ENCODE data around the gene APEX1.
"Not testable (repeated sequence)": the region's sequence is repeated elsewhere in the genome, so short reads cannot be mapped to it uniquely, and the experiment has no call there.

Gene APEX1

DNA sequence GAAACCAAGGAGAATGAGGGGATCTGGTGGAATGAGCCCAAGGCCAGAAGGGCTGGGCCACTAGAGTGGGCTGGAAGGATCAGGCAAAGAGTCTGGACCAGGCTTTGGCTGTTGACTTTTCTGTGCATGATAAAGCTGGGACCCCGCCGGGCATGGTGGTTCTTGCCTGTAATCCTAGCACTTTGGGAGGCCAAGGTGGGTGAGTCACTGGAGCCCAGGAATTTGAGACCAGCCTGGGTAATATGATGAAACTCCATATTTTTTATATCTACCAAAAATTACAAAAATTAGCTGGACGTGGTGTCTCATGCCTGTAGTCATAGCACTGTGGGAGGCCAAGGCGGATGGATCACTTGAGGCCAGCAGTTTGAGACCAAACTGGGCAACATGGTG is 18.7 kb upstream of the APEX1 start:
- no peak for DNase-seq

DNA sequence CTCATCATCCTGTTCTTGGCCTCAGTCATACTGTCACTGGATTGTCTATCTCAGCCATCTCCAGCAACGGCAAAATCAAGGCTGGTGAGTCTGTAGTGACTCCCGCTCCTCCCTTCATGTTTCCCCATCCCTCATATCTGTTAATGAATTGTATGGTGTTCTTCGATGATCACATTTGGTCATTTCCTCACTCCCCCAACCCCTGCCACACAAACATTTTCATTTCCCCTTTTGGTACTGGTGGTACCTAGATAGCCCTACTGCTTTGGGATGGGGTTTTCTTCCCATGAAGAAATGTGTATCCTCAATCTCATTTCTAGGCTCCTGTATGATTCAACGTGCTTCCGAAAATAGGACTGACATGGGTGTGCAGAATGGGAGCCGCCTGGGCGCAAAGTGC is 16.4 kb upstream of the APEX1 start:
- DNase-seq, result no peak

DNA sequence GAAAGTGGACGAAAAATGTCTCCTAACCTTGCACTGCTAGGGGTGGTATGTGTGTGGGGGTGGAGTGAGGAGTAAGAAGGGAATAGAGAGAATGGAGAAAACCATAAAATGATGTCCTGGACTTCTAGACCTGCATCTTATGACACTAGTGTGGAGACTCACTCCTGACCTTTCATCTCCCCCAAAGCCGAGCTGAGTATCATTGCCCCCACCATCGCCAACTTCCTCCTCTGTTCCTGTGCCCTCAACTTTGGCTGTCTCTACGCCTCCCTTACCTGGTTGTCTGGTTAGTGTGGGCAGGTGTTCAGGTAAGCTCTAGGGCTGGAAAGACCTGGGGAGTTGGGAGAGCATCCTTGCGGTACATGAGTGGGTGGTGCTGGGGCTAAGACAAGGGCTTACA is 14.6 kb upstream of the APEX1 start:
- DNase-seq, result no peak

DNA sequence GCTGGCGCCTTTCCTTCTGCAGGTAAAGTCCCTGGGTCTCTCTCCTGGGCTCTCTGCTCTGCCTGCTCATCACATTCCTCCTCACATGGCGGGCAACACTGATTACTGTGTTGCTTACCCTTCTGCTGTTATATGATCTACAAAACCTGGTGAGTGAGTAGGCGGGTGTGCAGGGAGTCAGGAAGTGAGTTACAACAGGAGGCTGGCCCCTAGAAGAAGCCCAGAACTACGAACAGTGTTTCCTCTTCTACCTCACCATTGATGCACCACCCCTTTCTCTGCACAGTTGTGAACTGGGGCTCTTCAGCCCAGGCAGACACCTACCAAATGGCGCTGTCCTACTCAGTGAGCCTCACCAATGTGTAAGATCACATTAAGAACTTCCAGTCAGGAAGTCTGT is 14.1 kb upstream of the APEX1 start:
- no peak for DNase-seq

DNA sequence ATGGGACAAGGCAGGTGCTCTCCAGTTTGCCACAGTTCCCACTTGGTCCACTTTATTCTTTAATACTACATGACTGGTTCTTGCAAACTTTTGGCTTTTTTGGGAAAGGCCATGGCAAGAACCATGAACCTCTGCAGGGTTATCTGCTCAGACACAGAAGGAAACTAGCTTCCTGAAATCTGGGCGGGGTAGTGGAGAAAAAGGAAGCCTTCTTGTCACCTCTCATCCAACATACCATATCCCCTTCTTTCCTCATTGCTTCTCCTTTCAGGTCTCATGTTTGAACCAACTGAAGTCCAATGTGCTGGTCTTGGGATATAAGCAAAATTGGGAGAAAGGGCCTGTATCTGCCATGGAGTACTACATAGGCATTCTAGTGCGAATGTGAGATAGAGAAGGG is 13.6 kb upstream of the APEX1 start:
- DNase-seq, result no peak

DNA sequence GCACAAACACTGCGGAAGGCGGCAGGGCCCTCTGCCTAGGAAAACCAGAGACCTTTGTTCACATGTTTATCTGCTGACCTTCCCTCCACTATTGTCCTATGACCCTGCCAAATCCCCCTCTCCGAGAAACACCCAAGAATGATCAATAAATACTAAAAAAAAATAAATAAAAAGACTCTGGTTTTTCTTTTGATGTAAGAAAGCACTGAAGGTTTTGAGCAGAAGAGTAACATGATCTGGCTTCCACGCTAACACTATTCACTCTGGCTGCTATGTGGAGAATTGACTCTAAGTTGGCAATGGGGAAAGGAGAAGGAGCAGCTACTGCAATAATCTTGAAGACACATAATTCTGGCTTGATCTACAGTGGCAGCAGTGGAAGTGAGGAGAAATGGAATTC is 11.4 kb upstream of the APEX1 start:
- DNase-seq, result not testable (repeated sequence)

DNA sequence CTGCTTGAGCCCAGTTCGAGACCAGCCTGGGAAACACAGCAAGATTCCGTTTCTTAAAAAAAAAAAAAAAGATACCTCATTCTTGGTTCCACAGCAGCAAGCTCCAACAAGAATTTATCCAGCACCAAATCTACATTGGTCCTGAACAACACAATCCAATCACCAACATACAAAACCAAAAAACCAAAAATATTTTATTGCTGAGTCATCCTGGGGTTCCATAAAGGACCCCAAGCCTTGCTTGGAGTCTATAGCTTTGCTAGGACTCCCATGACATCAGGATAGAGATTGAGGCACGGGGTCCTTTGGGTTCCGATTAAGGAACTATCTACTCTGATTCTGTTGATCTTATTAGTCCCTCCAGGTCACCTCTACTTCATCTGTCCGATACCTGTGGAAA is 8.1 kb upstream of the APEX1 start:
- no peak for DNase-seq

DNA sequence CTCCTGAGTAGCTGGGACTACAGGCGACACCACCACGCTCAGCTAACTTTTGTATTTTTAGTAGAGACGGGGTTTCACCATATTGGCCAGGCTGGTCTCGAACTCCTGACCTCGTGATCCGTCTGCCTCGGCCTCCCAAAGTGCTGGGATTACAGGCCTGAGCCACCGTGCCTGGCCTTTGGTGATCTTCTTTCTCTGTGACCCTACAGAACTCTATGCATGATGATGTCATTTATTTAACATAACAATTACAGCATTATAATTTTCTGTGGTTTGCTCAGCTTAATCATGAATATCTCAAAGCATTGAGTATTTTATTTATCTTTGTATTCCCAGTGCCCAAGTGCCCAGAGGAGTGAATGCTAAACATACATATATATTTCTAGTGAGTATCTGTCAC is 2.2 kb upstream of the APEX1 start:
- DNase-seq, result not testable (repeated sequence)

DNA sequence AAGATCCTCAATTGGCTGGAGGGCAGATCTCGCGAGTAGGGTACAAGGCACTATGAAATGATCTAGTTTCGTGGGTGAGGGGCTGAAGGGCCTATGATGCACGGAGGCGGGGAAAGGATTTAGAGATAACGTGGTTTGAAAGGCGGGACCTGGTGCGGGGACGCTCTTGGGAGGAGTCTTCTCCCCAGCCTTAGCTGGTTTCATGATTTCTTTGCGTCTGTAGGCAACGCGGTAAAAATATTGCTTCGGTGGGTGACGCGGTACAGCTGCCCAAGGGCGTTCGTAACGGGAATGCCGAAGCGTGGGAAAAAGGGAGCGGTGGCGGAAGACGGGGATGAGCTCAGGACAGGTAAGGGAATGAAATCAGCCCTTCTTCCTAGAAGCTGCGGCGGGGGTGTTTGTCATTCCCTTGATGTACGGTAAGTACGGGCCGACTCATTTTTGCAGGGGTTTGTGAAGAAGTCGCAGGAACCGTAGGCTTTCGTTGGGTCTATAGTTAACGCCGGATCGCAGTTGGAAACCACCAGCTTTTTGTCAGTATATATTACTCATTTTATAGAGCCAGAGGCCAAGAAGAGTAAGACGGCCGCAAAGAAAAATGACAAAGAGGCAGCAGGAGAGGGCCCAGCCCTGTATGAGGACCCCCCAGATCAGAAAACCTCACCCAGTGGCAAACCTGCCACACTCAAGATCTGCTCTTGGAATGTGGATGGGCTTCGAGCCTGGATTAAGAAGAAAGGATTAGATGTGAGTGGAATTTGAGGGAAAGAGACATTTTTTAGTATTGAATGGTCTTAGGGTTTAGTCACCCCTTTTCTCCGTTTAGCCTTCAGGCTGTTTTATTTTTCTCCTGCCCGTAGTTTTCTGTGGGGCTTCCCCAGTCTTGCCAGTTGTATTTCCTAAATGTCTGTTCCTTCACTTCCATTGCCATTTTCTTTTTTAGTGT is 602 bp downstream of the APEX1 start:
- DNase-seq, result peak; percentile 87

DNA sequence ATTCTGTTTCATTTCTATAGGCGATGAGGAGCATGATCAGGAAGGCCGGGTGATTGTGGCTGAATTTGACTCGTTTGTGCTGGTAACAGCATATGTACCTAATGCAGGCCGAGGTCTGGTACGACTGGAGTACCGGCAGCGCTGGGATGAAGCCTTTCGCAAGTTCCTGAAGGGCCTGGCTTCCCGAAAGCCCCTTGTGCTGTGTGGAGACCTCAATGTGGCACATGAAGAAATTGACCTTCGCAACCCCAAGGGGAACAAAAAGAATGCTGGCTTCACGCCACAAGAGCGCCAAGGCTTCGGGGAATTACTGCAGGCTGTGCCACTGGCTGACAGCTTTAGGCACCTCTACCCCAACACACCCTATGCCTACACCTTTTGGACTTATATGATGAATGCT is 1.9 kb downstream of the APEX1 start:
- DNase-seq, result no peak

DNA sequence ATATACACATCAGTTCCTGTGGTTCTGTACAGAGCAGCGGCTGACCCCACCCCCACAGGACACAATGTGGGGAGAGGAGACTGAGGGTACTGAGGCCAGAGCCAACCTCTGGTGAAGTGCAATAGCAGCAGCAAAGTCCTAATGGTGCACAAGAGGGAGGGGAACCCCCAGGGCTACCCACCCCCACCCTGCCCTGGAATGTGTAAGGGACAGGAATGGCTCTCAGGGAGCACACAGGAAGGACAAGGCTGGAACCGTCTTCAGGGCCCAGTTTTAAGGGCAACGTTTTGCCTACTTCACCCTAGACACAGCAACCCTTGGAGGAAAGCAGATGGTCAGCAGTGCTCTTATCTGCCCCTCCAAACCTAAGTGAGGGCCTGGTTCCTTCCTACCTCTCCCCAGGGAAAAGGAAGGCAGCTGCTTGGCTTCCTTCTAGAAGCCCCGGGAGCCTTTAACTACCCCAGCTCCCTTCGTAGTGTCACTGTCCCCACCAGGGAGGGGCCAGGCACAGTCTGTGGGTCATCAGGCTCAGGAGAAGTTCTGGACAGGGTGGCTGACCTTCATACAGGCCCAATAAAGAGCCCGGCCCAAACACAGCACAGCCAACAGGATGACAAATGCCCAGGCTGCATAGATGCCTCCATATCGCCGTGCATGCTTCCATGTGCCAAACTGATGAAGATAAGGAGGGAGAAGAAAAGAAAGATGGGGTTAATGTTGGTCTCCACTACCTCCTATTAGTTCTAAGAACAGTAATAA is 3.2 kb downstream of the APEX1 start:
- no peak for DNase-seq

DNA sequence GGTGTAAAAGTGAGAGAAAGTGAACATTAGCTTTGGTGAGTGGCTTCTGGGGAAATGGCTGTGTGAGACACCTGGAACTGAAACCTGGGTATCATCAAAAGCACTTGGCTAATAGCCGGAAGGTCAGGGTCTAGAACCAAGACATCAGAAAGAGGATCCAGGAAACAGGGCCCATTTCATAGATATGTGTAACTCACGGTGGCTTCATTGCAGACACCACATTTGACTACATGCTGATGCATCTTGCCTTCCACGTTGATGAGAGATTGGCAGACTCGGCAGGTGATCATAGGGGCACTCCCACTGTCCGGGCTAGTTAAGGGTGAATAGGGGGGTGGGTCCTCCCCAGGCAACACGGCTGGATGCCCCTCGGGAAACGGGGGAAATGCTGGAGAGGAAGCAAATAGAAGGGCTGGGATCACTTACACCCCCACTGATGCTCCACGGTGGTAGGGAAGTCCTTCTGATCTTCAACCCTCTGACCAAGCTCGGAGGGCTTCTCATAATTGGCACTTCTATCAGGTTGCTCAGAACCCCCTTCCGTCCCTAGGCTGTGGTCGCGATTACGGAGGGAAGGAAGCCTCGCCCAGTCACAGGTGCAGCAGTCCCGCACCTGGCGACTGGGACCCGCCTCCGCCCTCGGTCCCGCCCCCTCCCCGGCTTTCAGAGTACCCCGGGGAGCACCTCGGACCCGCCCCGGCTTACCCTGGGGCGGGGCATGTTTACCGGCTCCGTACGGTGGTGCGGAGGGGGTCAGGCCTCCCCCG is 5.6 kb downstream of the APEX1 start:
- peak; percentile 62 for DNase-seq

DNA sequence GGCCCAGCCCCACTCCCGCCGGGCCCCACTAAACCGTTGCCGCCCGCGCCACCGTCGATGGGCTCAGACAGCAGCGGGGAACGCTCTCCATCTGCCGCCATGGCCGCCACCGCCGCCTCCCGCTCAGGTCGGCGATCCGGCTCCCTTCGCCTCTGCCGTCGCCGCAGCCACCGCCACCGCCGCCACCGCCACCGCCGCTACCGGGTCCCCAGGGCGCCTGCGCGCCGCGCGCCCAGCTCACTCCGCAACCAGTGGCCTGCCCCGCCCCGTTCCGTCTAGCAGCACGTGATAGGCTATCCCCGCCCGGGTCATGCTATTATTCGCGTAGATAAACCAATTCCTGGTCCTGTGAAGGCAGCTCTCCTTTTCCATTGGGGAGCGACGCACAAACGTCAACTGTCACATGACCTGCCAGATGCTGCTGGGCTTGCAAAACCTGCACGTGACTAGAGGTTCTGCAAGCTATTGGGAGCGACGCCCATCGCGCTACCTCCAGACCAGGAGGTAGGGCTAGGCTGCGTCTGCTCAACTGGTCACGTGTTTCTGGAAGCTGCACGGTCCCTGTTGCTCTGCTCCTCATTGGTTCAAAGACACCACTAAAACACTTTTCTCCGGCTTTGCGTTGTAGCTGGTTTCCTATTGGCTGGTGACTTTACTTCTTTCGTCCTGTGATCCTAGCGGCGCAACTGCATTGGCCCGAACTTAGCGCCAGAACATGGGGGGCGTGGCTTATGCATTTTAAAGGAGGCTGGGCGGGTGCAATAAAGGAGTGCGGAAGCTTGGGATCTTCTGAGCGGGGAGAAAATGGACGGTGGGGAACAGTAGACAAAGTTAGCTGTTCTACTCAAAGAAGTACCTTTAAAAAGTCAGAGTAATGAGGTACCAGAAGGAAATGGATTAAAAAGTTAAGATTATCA is 6.5 kb downstream of the APEX1 start, which contains the start of gene PIP4P1:
Gene PIP4P1 (minus strand): TSS at position 210 of the 917 bp plus-strand sequence. CDS start 109 bp downstream, at position 101.
- DNase-seq, result peak; percentile 98

DNA sequence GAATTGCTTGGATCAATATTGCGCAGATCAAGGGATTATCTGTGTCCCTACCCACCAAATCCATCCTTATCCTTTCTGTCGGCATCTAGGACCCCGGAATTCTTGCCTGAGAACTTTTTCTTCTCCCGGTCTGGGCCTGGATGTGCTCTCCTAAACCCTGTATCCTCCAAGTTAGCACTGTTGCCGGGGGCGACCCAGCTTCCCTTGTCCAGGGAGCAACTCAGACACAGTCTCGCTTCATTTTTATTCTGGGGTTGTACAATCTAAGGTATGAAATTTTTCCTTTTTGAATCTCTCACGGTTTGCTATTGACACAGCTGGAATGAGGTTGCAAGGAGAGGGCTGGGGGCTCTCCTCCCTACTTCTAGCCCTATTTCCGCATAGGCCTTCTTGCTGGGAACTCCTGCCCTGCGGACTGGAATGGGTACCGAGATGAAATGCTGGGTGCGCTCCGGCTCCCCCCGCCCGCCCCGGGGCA is 13.8 kb downstream of the APEX1 start:
- no peak for DNase-seq

DNA sequence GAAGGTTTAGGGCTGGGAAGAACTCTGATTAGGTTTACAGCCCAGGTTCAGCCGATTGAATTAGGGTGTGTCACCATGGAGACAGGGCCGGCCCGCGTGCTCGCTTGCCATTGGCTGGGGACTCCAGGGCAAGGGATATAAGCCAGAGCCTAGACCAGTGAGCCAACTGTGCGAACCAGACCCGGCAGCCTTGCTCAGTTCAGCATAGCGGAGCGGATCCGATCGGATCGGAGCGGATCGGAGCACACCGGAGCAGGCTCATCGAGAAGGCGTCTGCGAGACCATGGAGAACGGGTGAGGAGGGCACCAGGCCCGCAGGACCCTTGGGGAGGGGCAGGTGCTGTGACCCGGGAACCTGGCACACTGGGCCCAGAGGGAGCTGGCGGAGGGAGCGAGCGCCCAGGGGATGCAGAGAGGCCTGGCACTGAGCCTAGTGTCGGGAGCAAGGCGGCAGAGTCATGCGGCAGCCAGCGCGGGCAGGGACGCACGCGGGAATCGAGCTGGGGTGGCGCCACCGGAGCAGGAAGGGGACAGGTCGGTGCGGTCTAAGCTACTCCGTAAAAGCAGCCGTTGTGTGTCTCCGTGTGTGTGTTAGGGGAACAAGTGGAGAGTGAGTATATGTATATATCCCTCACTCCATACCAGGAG is 14.3 kb downstream of the APEX1 start, which contains the start of gene PNP:
Gene PNP (plus strand): TSS at position 165 of the 648 bp plus-strand sequence. CDS start 119 bp downstream, at position 284.
- peak; percentile 84 for DNase-seq

DNA sequence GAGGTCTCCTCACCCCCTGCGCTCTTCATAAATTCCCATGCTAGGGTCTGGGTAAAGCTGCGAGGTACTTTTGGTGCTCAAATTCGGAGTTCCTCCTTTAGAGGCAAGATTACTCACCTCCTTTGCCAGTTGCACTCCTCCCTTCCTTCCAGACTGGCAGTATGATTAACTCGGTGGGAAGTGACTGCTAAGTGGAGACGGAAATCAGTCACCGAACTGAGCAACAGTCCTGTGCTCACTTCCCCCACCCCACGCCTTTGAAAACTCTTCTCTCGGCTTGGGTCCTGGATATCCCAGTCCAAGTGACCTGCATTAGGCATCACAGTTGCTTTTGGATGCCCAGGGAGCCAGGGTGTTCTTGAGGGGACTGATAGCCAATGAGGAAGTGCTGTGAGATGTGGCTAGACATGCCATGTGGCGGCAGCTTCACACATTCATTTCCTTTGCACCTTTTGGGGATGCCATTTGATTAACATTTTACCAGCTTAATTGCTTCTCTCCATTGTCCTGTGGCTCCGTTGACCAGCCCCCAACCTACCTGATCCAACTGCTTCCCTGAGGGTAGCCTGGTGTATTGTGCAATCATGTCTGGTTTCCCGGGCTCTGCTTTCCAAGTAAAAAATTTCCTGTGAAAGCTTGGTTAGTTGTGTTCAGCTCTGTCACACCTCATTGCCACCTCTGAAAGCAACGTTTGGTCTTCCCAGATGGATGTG is 15.0 kb downstream of the APEX1 start:
- DNase-seq, result peak; percentile 67

DNA sequence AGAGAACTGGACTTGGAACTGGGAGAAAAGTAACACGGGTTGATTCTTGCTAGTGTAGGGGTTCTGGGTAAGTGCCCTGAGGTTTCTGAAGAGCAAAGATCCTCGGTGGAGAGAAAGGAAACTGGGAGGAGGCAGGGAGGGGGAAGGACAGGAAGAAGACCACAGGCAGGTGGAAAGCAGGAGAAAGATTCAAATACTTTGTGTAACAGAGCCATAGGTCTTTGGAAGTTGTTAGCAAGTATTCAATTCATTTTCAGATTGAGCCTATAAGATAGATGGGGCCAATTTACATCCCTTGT is 15.5 kb downstream of the APEX1 start:
- DNase-seq, result no peak

DNA sequence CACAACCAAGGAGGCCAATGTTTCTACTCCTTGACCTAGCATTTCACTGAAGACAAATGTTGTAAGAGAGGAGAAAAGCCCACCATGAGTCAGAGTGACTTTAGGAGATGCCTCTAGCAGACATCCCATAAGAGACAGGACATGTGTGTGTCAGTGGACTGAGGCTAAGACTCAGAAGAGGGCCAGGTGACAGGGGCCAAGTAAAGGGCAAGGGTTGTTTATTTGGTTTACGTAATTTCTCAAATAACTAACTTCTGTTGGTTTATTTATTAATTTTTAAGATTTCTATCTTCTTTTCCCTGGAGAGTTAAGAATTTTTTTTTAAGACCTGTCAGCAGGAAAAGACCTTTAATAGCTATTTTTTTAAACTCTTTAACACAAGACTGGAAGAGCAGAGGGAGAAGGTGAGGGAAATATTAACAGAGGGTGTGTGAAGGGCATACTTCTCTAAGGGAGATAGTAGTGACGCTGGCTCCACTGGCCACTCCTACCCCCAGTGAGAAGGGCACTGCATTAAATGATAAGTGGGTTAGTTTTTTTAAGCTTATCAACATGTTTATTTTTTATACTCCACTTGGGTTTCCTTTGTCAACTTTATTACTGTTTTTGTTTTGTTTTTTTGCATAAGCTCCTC is 17.6 kb downstream of the APEX1 start:
- no peak for DNase-seq

DNA sequence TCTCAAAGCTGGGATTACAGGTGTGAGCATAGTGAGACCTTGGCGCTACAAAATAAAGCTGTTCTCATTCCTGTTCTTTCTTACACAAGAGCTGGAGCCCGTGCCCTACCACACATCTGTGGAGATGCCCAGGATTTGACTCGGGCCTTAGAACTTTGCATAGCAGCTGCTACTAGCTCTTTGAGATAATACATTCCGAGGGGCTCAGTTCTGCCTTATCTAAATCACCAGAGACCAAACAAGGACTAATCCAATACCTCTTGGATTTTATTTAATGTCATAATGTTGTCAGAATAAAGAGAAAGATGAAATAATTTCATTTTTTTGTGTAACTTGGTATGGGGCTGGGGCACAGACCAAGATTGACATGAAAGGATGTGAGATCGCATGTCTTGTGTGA is 21.8 kb downstream of the APEX1 start:
- no peak for DNase-seq

DNA sequence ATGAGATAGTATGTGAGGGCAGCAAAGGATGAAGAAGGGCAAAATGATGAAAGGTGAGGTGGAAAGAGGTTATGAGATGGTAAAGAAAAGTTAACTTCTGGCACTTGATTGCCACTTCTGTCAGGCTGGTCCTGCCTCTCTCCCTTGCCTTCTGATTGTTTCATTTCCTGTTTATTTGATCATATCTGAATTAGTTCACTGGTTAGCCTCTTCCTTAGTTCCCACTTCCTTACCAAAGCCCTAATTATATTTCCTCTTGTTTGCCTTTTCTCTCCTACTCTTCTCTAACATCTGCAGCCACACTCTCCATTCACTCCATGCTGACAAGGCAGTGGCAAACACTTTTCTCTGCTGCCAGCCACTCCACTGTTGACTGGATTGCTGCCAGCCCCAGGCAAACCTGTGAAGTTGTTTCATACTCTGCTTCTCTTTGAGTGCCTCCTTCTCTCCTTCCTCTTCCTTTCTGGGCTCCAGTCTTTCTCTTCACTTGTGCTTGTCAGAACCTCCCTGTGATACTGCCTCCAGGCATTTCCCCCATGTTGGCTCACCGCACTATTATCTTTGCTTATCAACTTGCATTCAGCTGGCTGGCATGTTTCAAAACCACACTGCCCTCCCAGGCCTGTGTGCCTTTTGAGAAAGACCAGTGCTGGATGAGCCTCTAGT is 22.3 kb downstream of the APEX1 start:
- no peak for DNase-seq

Data from stimulated activated naive CD4-positive, alpha-beta T cell treated with Interleukin-2 at 50 U/mL for 16 hours (primary cell).